Colonic mucosa (tissue), 4 donors: ENCODE measurements around the gene MAZ. TPM values are rescaled to one million over a fixed set of nuclear protein-coding genes. Genes with fewer than 3 reads are reported as not detected.
"Not testable (repeated sequence)": the region's sequence is repeated elsewhere in the genome, so short reads cannot be mapped to it uniquely, and the experiment has no call there.

Experiments used
- DNase-seq: peaks from one replicate; pipeline ENCODE4 v3.0.0-alpha.2; 2020
- H3K27ac ChIP-seq: fragments of 200-600 bp; one replicate; pipeline ENCODE4 v1.8.0; 2021
- H3K27me3 ChIP-seq: fragments of 200-600 bp; one replicate; pipeline ENCODE4 v1.8.0; 2021
- H3K36me3 ChIP-seq: fragments of 200-600 bp; one replicate; pipeline ENCODE4 v1.8.0; 2021
- H3K4me1 ChIP-seq: fragments of 200-600 bp; one replicate; pipeline ENCODE4 v1.8.0; 2021; ENCODE audit warnings: mild to moderate bottlenecking
- H3K4me3 ChIP-seq: fragments of 200-600 bp; one replicate; pipeline ENCODE4 v1.8.0; 2021
- H3K9ac ChIP-seq, 2 donors: one replicate each; pipeline ENCODE4 v1.7.0; 2013; ENCODE audit warnings: control low read depth in 2 of 2, low read depth in 2 of 2, low read length in 2 of 2
- H3K9me3 ChIP-seq: fragments of 200-600 bp; one replicate; pipeline ENCODE4 v1.8.0; 2021
- CTCF ChIP-seq: fragments of 200-600 bp; IDR thresholded peaks from one replicate; pipeline ENCODE4 v1.8.0; 2022; ENCODE audit warnings: antibody characterized with exemption, mild to moderate bottlenecking
- intact Hi-C: fragments of 100-400 bp; cut with DNase I; formaldehyde crosslinking; loops from one replicate; pipeline ENCODE4 v1.14.1; 2022
- total RNA-seq, 2 donors: library from RNA; stranded (reverse); fragmentation: NEBNext Ultra II Directional in 1 of 2; extraction: Animal tissue kit (Norgen Biotek cat#: 25700) in 1 of 2; gene quantifications; one replicate each; pipeline ENCODE4 v1.2.1, GENCODE V29; 2021
- donor health status: healthy.
- donor health status: DM: no; HTN: no; CAD: no.
- donor health status: DM: no; HTN: no; CAD: no.

MAZ gene
- total RNA-seq, 2 donors from 2014 or later = 286 to 441 TPM

- no peaks in the 10 kb centered on the region for H3K9me3 ChIP-seq
- intact Hi-C loops = no loop called here
- H3K36me3 ChIP-seq = peaks cover 29% of the 10 kb centered on the region
- H3K4me3 ChIP-seq = no peak overlapping the region
- TF ChIP-seq CTCF = no peak
- H3K4me1 ChIP-seq = peaks cover 13% of the 10 kb centered on the region
- H3K9ac ChIP-seq = no peak overlapping the region
- H3K27me3 ChIP-seq = no peaks in the 10 kb centered on the region
- no peak for DNase-seq
- H3K27ac ChIP-seq = no peak overlapping the region
Observed at GRCh38 chr16:29830774-29831173, 24.4 kb downstream of the MAZ start.

- intact Hi-C loops = no loop called here
- H3K36me3 ChIP-seq = peaks cover 34% of the 10 kb centered on the region
- H3K27me3 ChIP-seq = no peaks in the 10 kb centered on the region
- no peak for DNase-seq
- TF ChIP-seq CTCF = no peak
- H3K9ac ChIP-seq = no peak overlapping the region
- H3K4me3 ChIP-seq = no peak overlapping the region
- H3K27ac ChIP-seq = no peak overlapping the region
- peaks cover 8% of the 10 kb centered on the region for H3K4me1 ChIP-seq
- no peaks in the 10 kb centered on the region for H3K9me3 ChIP-seq
Observed at GRCh38 chr16:29831490-29831889, 25.2 kb downstream of the MAZ start.

GRCh38 chr16:29833219-29833618 lies 26.9 kb downstream of the MAZ start:
- intact Hi-C loops, H3K9ac ChIP-seq, H3K4me1 ChIP-seq, DNase-seq, H3K27ac ChIP-seq, H3K9me3 ChIP-seq, H3K4me3 ChIP-seq, H3K27me3 ChIP-seq: not testable (repeated sequence)
- peaks cover 50% of the 10 kb centered on the region for H3K36me3 ChIP-seq

- no peak overlapping the region for H3K4me3 ChIP-seq
- H3K36me3 ChIP-seq = peaks cover 50% of the 10 kb centered on the region
- no peaks in the 10 kb centered on the region for H3K9me3 ChIP-seq
- no peak overlapping the region for H3K9ac ChIP-seq
- H3K4me1 ChIP-seq = no peaks in the 10 kb centered on the region
- no peak for TF ChIP-seq CTCF
- no peak overlapping the region for H3K27ac ChIP-seq
- no peaks in the 10 kb centered on the region for H3K27me3 ChIP-seq
- intact Hi-C loops = no loop called here
- no peak for DNase-seq
Observed at GRCh38 chr16:29834079-29834478, 27.8 kb downstream of the MAZ start.

- H3K4me3 ChIP-seq = no peak overlapping the region
- H3K9ac ChIP-seq = no peak overlapping the region
- H3K4me1 ChIP-seq = no peaks in the 10 kb centered on the region
- H3K36me3 ChIP-seq = peaks cover 57% of the 10 kb centered on the region
- no peaks in the 10 kb centered on the region for H3K9me3 ChIP-seq
- no peak for DNase-seq
- no peak for TF ChIP-seq CTCF
- no peaks in the 10 kb centered on the region for H3K27me3 ChIP-seq
- H3K27ac ChIP-seq = no peak overlapping the region
- intact Hi-C loops = loop anchor here (2.0 kb wide), 1 partner anchor 15 kb away; no protein-coding TSS in a partner anchor
Observed at GRCh38 chr16:29835926-29836325, 29.6 kb downstream of the MAZ start.

- H3K36me3 ChIP-seq = peaks cover 60% of the 10 kb centered on the region
- DNase-seq = no peak
- H3K4me1 ChIP-seq = no peaks in the 10 kb centered on the region
- no peaks in the 10 kb centered on the region for H3K9me3 ChIP-seq
- H3K4me3 ChIP-seq = no peak overlapping the region
- H3K9ac ChIP-seq = no peak overlapping the region
- no peaks in the 10 kb centered on the region for H3K27me3 ChIP-seq
- no peak for TF ChIP-seq CTCF
- intact Hi-C loops = loop anchor here (2.0 kb wide), 1 partner anchor 14 kb away; no protein-coding TSS in a partner anchor
- no peak overlapping the region for H3K27ac ChIP-seq
Observed at GRCh38 chr16:29836623-29837022, 30.3 kb downstream of the MAZ start.
